DMS53 treated with DMSO at 0.1 percent for 48 hours (cell line): ENCODE measurements around the gene FOXO6.

Experiments
- DNase-seq: peaks from one replicate; lab custom pipeline; 2025; ENCODE audit not compliant: unreplicated experiment; lab: John Stamatoyannopoulos, UW

Gene FOXO6

GRCh38 chr1:41423511-41424191 is 62.4 kb downstream of the FOXO6 start:
- DNase-seq, result peak; percentile 35

- no peak for DNase-seq
Measured at GRCh38 chr1:41424581-41425118, 63.4 kb downstream of the FOXO6 start.

- no peak for DNase-seq
Measured at GRCh38 chr1:41425369-41425768, 64.1 kb downstream of the FOXO6 start.

- DNase-seq, result no peak
Measured at GRCh38 chr1:41426201-41426890, 65.1 kb downstream of the FOXO6 start.

- DNase-seq, result no peak
Measured at GRCh38 chr1:41427122-41427913, 66.1 kb downstream of the FOXO6 start.

- no peak for DNase-seq
Measured at GRCh38 chr1:41427916-41428737, 66.9 kb downstream of the FOXO6 start.

GRCh38 chr1:41428738-41429640 is 67.8 kb downstream of the FOXO6 start:
- no peak for DNase-seq

- no peak for DNase-seq
Measured at GRCh38 chr1:41429641-41430035, 68.4 kb downstream of the FOXO6 start.

- DNase-seq, result no peak
Measured at GRCh38 chr1:41430069-41430468, 68.8 kb downstream of the FOXO6 start.

- no peak for DNase-seq
Measured at GRCh38 chr1:41430582-41430981, 69.3 kb downstream of the FOXO6 start.

- DNase-seq, result no peak
Measured at GRCh38 chr1:41431490-41432350, 70.5 kb downstream of the FOXO6 start.
